ENCODE measurements around the gene SHB. TPM values are rescaled to one million over a fixed set of nuclear protein-coding genes. Genes with fewer than 3 reads are reported as not detected.

The SHB gene
- total RNA-seq, 1 donor from 2014 or later, result 0.44 TPM

GRCh38 chr9:37939575-37940095, 129.4 kb downstream of the SHB start:
- intact Hi-C loops (cut with micrococcal nuclease), result no loop called here
- Mint-ChIP-seq H3K27me3 (peaks cover 7% of the 10 kb centered on the region), H3K36me3 (ENCODE audit: low read depth) (no peaks in the 10 kb centered on the region), H3K9me3 (no peaks in the 10 kb centered on the region), H3K4me1 (no peaks in the 10 kb centered on the region), H3K4me3 (no peak overlapping the region), H3K27ac (no peak overlapping the region)
- ChIA-PET CTCF (no interaction called here), POLR2A (no interaction called here)
- ATAC-seq (ENCODE audit: low read depth), result no peak
- TF ChIP-seq, protein P1, sequence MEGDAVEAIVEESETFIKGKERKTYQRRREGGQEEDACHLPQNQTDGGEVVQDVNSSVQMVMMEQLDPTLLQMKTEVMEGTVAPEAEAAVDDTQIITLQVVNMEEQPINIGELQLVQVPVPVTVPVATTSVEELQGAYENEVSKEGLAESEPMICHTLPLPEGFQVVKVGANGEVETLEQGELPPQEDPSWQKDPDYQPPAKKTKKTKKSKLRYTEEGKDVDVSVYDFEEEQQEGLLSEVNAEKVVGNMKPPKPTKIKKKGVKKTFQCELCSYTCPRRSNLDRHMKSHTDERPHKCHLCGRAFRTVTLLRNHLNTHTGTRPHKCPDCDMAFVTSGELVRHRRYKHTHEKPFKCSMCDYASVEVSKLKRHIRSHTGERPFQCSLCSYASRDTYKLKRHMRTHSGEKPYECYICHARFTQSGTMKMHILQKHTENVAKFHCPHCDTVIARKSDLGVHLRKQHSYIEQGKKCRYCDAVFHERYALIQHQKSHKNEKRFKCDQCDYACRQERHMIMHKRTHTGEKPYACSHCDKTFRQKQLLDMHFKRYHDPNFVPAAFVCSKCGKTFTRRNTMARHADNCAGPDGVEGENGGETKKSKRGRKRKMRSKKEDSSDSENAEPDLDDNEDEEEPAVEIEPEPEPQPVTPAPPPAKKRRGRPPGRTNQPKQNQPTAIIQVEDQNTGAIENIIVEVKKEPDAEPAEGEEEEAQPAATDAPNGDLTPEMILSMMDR (IDR thresholded peaks at IDR 0.05), result no peak
- no peak for DNase-seq

DNA sequence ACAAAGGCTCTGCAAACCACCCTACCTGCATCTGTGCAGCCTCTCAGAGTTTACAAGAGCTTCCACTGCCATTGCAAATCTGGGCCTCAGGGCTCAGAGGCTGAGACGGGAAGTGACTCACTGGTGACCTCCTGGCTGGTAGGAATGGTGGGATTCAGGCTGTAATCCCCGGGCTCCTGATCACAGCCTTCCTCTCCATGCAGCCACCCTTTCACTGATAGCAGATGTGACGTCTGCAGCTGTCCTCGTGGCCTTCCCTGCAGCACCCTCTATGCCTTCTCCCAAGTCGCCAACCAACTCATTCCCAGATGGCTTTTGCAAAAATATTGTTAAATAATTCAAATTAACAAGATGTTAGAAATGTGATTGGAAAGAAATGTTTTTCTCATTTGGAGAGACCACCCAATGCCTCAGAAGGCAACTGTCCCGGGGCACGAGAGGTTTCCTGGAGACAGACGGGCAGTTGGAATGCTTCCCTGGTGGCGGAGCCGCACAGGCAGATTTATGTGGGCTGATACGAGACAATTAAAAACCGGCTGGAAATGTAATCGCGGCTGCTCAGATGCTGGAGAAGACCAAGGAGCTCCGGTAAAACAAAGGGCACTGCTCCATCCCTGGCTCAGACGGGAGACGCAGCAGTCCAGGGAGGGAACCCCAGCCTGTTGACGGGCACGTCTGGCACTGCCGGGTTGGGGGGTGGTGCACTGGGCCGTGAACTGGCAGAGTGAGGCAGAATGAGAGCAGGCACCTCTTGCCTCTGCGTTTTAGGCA, 130.7 kb downstream of the SHB start:
- H3K36me3 Mint-ChIP-seq (ENCODE audit: low read depth), result no peaks in the 10 kb centered on the region
- ATAC-seq (ENCODE audit: low read depth) (no peak), DNase-seq (no peak)
- TF ChIP-seq, protein P1 (IDR thresholded peaks at IDR 0.05), result no peak
- intact Hi-C loops (cut with micrococcal nuclease), result no loop called here
- H3K27ac Mint-ChIP-seq, result no peak overlapping the region
- no peaks in the 10 kb centered on the region for H3K4me1 Mint-ChIP-seq
- peaks cover 7% of the 10 kb centered on the region for H3K27me3 Mint-ChIP-seq
- no peaks in the 10 kb centered on the region for H3K9me3 Mint-ChIP-seq
- ChIA-PET CTCF (no interaction called here), POLR2A (no interaction called here)
- no peak overlapping the region for H3K4me3 Mint-ChIP-seq

GRCh38 chr9:37937366-37937765, 131.7 kb downstream of the SHB start:
- DNase-seq (no peak), ATAC-seq (ENCODE audit: low read depth) (no peak)
- Mint-ChIP-seq H3K27ac (no peak overlapping the region), H3K9me3 (no peaks in the 10 kb centered on the region), H3K4me3 (no peak overlapping the region), H3K27me3 (peaks cover 7% of the 10 kb centered on the region), H3K4me1 (no peaks in the 10 kb centered on the region), H3K36me3 (ENCODE audit: low read depth) (no peaks in the 10 kb centered on the region)
- intact Hi-C loops (cut with micrococcal nuclease), result no loop called here
- POLR2A ChIA-PET, result no interaction called here
- CTCF ChIA-PET, result no interaction called here
- TF ChIP-seq, protein P1 (IDR thresholded peaks at IDR 0.05), result no peak

DNA sequence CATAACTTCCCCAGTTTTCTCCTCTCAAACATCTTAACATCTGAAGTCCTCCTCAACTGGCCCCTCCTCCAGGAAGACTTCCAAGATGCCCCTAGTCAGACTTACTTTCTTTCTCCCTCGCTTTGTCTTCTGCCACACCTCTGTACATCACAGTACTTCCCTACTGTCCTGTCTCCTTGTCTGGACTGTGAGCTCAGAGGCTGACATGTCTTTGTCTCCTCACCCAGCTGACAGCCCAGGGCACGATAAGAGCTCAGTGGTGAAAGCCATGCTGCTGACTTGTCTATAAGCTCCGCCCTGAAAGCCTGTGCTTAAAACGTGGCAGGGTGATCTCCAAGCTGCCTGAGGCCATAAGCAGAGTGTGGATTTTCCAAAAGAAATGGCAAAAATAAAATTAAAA, 132.1 kb downstream of the SHB start:
- Mint-ChIP-seq H3K27me3 (peaks cover 5% of the 10 kb centered on the region), H3K9me3 (no peaks in the 10 kb centered on the region), H3K27ac (no peak overlapping the region), H3K36me3 (ENCODE audit: low read depth) (no peaks in the 10 kb centered on the region), H3K4me1 (no peaks in the 10 kb centered on the region), H3K4me3 (no peak overlapping the region)
- TF ChIP-seq, protein P1 (IDR thresholded peaks at IDR 0.05), result no peak
- ATAC-seq (ENCODE audit: low read depth) (no peak), DNase-seq (no peak)
- POLR2A ChIA-PET, result no interaction called here
- intact Hi-C loops (cut with micrococcal nuclease), result no loop called here
- CTCF ChIA-PET, result no interaction called here

GRCh38 chr9:37936376-37936775, 132.7 kb downstream of the SHB start:
- intact Hi-C loops (cut with micrococcal nuclease), result no loop called here
- Mint-ChIP-seq H3K4me3 (no peak overlapping the region), H3K27me3 (peaks cover 4% of the 10 kb centered on the region), H3K27ac (no peak overlapping the region), H3K36me3 (ENCODE audit: low read depth) (no peaks in the 10 kb centered on the region), H3K4me1 (no peaks in the 10 kb centered on the region), H3K9me3 (no peaks in the 10 kb centered on the region)
- ChIA-PET CTCF (no interaction called here), POLR2A (no interaction called here)
- DNase-seq (no peak), ATAC-seq (ENCODE audit: low read depth) (no peak)
- TF ChIP-seq, protein P1 (IDR thresholded peaks at IDR 0.05), result no peak
